ENCODE measurements around the gene SPATA12. TPM values are rescaled to one million over a fixed set of nuclear protein-coding genes. Genes with fewer than 3 reads are reported as not detected.

Gene SPATA12
- total and polyA plus RNA-seq, 2 of the 8 experiments (the other 6 are each of a cell fraction or from before 2014, with no cell fraction given), result 0.19 to 0.97 TPM

GRCh38 chr3:57100046-57100695 is 39.7 kb downstream of the SPATA12 start (continued):
- TF ChIP-seq PHF8 (conservative IDR thresholded peaks at IDR 0.05; ENCODE audit: low read depth, low read length), result no peak
- no peak for TF ChIP-seq EZH2 (IDR thresholded peaks at IDR 0.05; ENCODE audit: low read depth, low read length, severe bottlenecking)
- TF ChIP-seq POLR2A (IDR thresholded peaks at IDR 0.05; ENCODE audit: control extremely low read depth in 1 of 2, low read depth in 2 of 2, low read length in 2 of 2), result no peak
- TF ChIP-seq CEBPB (IDR thresholded peaks at IDR 0.05; ENCODE audit: low read depth, low read length), result no peak
- TF ChIP-seq EP300 (IDR thresholded peaks at IDR 0.05; ENCODE audit: borderline replicate concordance in 1 of 2, low read depth in 2 of 2, low read length in 2 of 2), result no peak
- TF ChIP-seq ZNF274 (IDR thresholded peaks at IDR 0.05; ENCODE audit: borderline replicate concordance, extremely low read depth, low read length), result no peak
- no peak for TF ChIP-seq EGR1 (IDR thresholded peaks at IDR 0.05; ENCODE audit: borderline replicate concordance, low read depth, low read length)
- no peak for TF ChIP-seq KDM1A (IDR thresholded peaks at IDR 0.05; ENCODE audit: borderline replicate concordance, low read length)
- no peak for TF ChIP-seq SIX5 (IDR thresholded peaks at IDR 0.05; ENCODE audit: low read depth, low read length)
- no peak for TF ChIP-seq KDM4A (IDR thresholded peaks at IDR 0.05; ENCODE audit: low read depth, low read length, severe bottlenecking)
- TF ChIP-seq POU5F1 (IDR thresholded peaks at IDR 0.05; ENCODE audit: low read depth, low read length), result no peak
- no peak for TF ChIP-seq CHD1 (IDR thresholded peaks at IDR 0.05; ENCODE audit: low read depth, low read length)
- TF ChIP-seq BRCA1 (IDR thresholded peaks at IDR 0.05; ENCODE audit: low read depth, low read length), result no peak
- 0 out of 4 replicates have a peak, but pooled peaks of 1 of the 2 experiments have one; percentile 38 for TF ChIP-seq SIN3A (conservative IDR thresholded peaks at IDR 0.05 in 1 of 2, IDR thresholded peaks at IDR 0.05 in 1 of 2; ENCODE audit: low read depth in 1 of 2, low read length in 2 of 2)
- no peak for TF ChIP-seq FOSL1 (IDR thresholded peaks at IDR 0.05; ENCODE audit: insufficient read depth, low read depth, low read length)
- TF ChIP-seq RNF2 (IDR thresholded peaks at IDR 0.05; ENCODE audit: borderline replicate concordance, low read depth, low read length, missing control alignments, poor library complexity, severe bottlenecking), result no peak
- TF ChIP-seq TAF1 (IDR thresholded peaks at IDR 0.05; ENCODE audit: low read depth, low read length), result no peak
